Activated naive CD4-positive, alpha-beta T cell treated with anti-CD3 and anti-CD28 coated beads for 36 hours (primary cell): ENCODE results near the gene WDFY4. TPM values are rescaled to one million over a fixed set of nuclear protein-coding genes. Genes with fewer than 3 reads are reported as not detected.

Source experiments
- CTCF ChIA-PET: fragments of 350-600 bp; sonication (Branson Sonifier 250); formaldehyde crosslinking; loops from one replicate; lab custom pipeline; 2021; ENCODE audit warnings: antibody characterized with exemption; lab: Charles Lee
- DNase-seq: peaks from one replicate; pipeline ENCODE4 v3.0.0-alpha.2; 2020
- H3K27ac Mint-ChIP-seq: one replicate; pipeline ENCODE4 v1.8.0; 2021; ENCODE audit warnings: mild to moderate bottlenecking, mixed read lengths
- H3K27me3 Mint-ChIP-seq: one replicate; pipeline ENCODE4 v1.8.0; 2021; ENCODE audit warnings: low read depth, mixed read lengths
- H3K36me3 Mint-ChIP-seq: one replicate; pipeline ENCODE4 v1.8.0; 2021; ENCODE audit warnings: low read depth, mixed read lengths
- H3K4me1 Mint-ChIP-seq: one replicate; pipeline ENCODE4 v1.8.0; 2021; ENCODE audit warnings: low read depth, mixed read lengths
- H3K4me3 Mint-ChIP-seq: one replicate; pipeline ENCODE4 v1.8.0; 2021; ENCODE audit warnings: mild to moderate bottlenecking, moderate library complexity, mixed read lengths
- H3K9me3 Mint-ChIP-seq: one replicate; pipeline ENCODE4 v1.8.0; 2021; ENCODE audit warnings: mixed read lengths
- intact Hi-C: fragments of 100-400 bp; cut with micrococcal nuclease; formaldehyde crosslinking; loops from one replicate; pipeline ENCODE4 v1.15.1; 2023
- total RNA-seq, 2 experiments: library from RNA; stranded (reverse); gene quantifications; one replicate each; pipeline ENCODE4 v1.2.3, GENCODE V29; 2021

WDFY4 gene
- total RNA-seq, 2 experiments from 2014 or later, result 0.20 to 0.29 TPM

- intact Hi-C loops, result no loop called here
- Mint-ChIP-seq H3K27ac (no peak overlapping the region), H3K36me3 (no peaks in the 10 kb centered on the region), H3K9me3 (no peaks in the 10 kb centered on the region), H3K27me3 (peaks cover 9% of the 10 kb centered on the region), H3K4me3 (no peak overlapping the region), H3K4me1 (no peaks in the 10 kb centered on the region)
- DNase-seq, result no peak
- CTCF ChIA-PET, result interaction anchor here (0.6 to 1.0 kb wide), 2 partner anchors 217 to 1604 kb away, joined by 3 read pairs; no protein-coding TSS in a partner anchor
These were observed 79.8 kb downstream of the WDFY4 start for GRCh38 chr10:48764486-48764885.

- Mint-ChIP-seq H3K4me3 (no peak overlapping the region), H3K27me3 (peaks cover 6% of the 10 kb centered on the region), H3K27ac (no peak overlapping the region), H3K4me1 (no peaks in the 10 kb centered on the region), H3K9me3 (no peaks in the 10 kb centered on the region), H3K36me3 (no peaks in the 10 kb centered on the region)
- CTCF ChIA-PET, result interaction anchor here (0.6 kb wide), 1 partner anchor 1603 kb away, joined by 3 read pairs; no protein-coding TSS in a partner anchor
- intact Hi-C loops, result no loop called here
- no peak for DNase-seq
These were observed 80.4 kb downstream of the WDFY4 start for GRCh38 chr10:48765039-48765438.

- Mint-ChIP-seq H3K36me3 (no peaks in the 10 kb centered on the region), H3K9me3 (no peaks in the 10 kb centered on the region), H3K27ac (no peak overlapping the region), H3K4me3 (no peak overlapping the region), H3K27me3 (peaks cover 3% of the 10 kb centered on the region), H3K4me1 (no peaks in the 10 kb centered on the region)
- intact Hi-C loops, result no loop called here
- DNase-seq, result no peak
- CTCF ChIA-PET, result no interaction called here
These were observed 80.9 kb downstream of the WDFY4 start for GRCh38 chr10:48765527-48765926.

- CTCF ChIA-PET, result no interaction called here
- no peak overlapping the region for H3K4me3 Mint-ChIP-seq
- DNase-seq, result no peak
- H3K4me1 Mint-ChIP-seq, result no peaks in the 10 kb centered on the region
- H3K9me3 Mint-ChIP-seq, result no peaks in the 10 kb centered on the region
- H3K27ac Mint-ChIP-seq, result no peak overlapping the region
- H3K27me3 Mint-ChIP-seq, result no peaks in the 10 kb centered on the region
- intact Hi-C loops, result no loop called here
- H3K36me3 Mint-ChIP-seq, result no peaks in the 10 kb centered on the region
These were observed 82.9 kb downstream of the WDFY4 start for GRCh38 chr10:48767373-48768143.

- Mint-ChIP-seq H3K27ac (no peak overlapping the region), H3K36me3 (no peaks in the 10 kb centered on the region), H3K27me3 (no peaks in the 10 kb centered on the region), H3K9me3 (no peaks in the 10 kb centered on the region), H3K4me3 (no peak overlapping the region), H3K4me1 (no peaks in the 10 kb centered on the region)
- intact Hi-C loops, result no loop called here
- DNase-seq, result no peak
- CTCF ChIA-PET, result no interaction called here
These were observed 83.6 kb downstream of the WDFY4 start for GRCh38 chr10:48768144-48768766.

- H3K36me3 Mint-ChIP-seq, result no peaks in the 10 kb centered on the region
- H3K4me1 Mint-ChIP-seq, result no peaks in the 10 kb centered on the region
- H3K27me3 Mint-ChIP-seq, result no peaks in the 10 kb centered on the region
- H3K4me3 Mint-ChIP-seq, result no peak overlapping the region
- intact Hi-C loops, result no loop called here
- no peaks in the 10 kb centered on the region for H3K9me3 Mint-ChIP-seq
- H3K27ac Mint-ChIP-seq, result no peak overlapping the region
- DNase-seq, result no peak
- CTCF ChIA-PET, result no interaction called here
These were observed 84.3 kb downstream of the WDFY4 start for GRCh38 chr10:48768926-48769325.

GRCh38 chr10:48769706-48770435, 85.2 kb downstream of the WDFY4 start:
- intact Hi-C loops, result no loop called here
- H3K4me1 Mint-ChIP-seq, result no peaks in the 10 kb centered on the region
- H3K27ac Mint-ChIP-seq, result no peak overlapping the region
- H3K4me3 Mint-ChIP-seq, result no peak overlapping the region
- CTCF ChIA-PET, result no interaction called here
- H3K27me3 Mint-ChIP-seq, result no peaks in the 10 kb centered on the region
- no peak for DNase-seq
- no peaks in the 10 kb centered on the region for H3K9me3 Mint-ChIP-seq
- no peaks in the 10 kb centered on the region for H3K36me3 Mint-ChIP-seq

- Mint-ChIP-seq H3K27ac (no peak overlapping the region), H3K4me3 (no peak overlapping the region), H3K27me3 (no peaks in the 10 kb centered on the region), H3K9me3 (no peaks in the 10 kb centered on the region), H3K36me3 (no peaks in the 10 kb centered on the region), H3K4me1 (no peaks in the 10 kb centered on the region)
- CTCF ChIA-PET, result no interaction called here
- intact Hi-C loops, result no loop called here
- no peak for DNase-seq
These were observed 86.0 kb downstream of the WDFY4 start for GRCh38 chr10:48770561-48771089.

GRCh38 chr10:48771234-48771633, 86.6 kb downstream of the WDFY4 start:
- no peak for DNase-seq
- no peaks in the 10 kb centered on the region for H3K36me3 Mint-ChIP-seq
- CTCF ChIA-PET, result no interaction called here
- intact Hi-C loops, result no loop called here
- H3K9me3 Mint-ChIP-seq, result no peaks in the 10 kb centered on the region
- H3K27me3 Mint-ChIP-seq, result no peaks in the 10 kb centered on the region
- no peaks in the 10 kb centered on the region for H3K4me1 Mint-ChIP-seq
- no peak overlapping the region for H3K27ac Mint-ChIP-seq
- no peak overlapping the region for H3K4me3 Mint-ChIP-seq

GRCh38 chr10:48772059-48772458, 87.4 kb downstream of the WDFY4 start:
- CTCF ChIA-PET, result no interaction called here
- Mint-ChIP-seq H3K9me3 (no peaks in the 10 kb centered on the region), H3K27ac (no peak overlapping the region), H3K4me1 (no peaks in the 10 kb centered on the region), H3K36me3 (no peaks in the 10 kb centered on the region), H3K27me3 (no peaks in the 10 kb centered on the region), H3K4me3 (no peak overlapping the region)
- intact Hi-C loops, result no loop called here
- no peak for DNase-seq

GRCh38 chr10:48773580-48773979, 88.9 kb downstream of the WDFY4 start:
- H3K4me3 Mint-ChIP-seq, result no peak overlapping the region
- CTCF ChIA-PET, result no interaction called here

GRCh38 chr10:48774416-48775205, 89.9 kb downstream of the WDFY4 start:
- CTCF ChIA-PET, result no interaction called here
- Mint-ChIP-seq H3K9me3 (no peaks in the 10 kb centered on the region), H3K36me3 (no peaks in the 10 kb centered on the region), H3K27me3 (no peaks in the 10 kb centered on the region), H3K27ac (no peak overlapping the region), H3K4me3 (no peak overlapping the region), H3K4me1 (no peaks in the 10 kb centered on the region)
- DNase-seq, result no peak
- intact Hi-C loops, result no loop called here

More at GRCh38 chr10:48773580-48773979, 88.9 kb downstream of the WDFY4 start:
- H3K36me3 Mint-ChIP-seq, result no peaks in the 10 kb centered on the region
- H3K9me3 Mint-ChIP-seq, result no peaks in the 10 kb centered on the region
- DNase-seq, result no peak
- intact Hi-C loops, result no loop called here
- H3K27ac Mint-ChIP-seq, result no peak overlapping the region
- H3K4me1 Mint-ChIP-seq, result no peaks in the 10 kb centered on the region
- no peaks in the 10 kb centered on the region for H3K27me3 Mint-ChIP-seq
